GM12873 (cell line): ENCODE measurements around the gene LRRC2.

ENCODE experiments used
- CTCF ChIP-seq: IDR thresholded peaks from 2 replicates; pipeline ENCODE4 v1.5.1; 2012; ENCODE audit warnings: low read depth, mild to moderate bottlenecking, moderate library complexity, low read length, control low read depth; ENCODE audit not compliant: insufficient read depth; ENCODE audit errors: missing control alignments

Gene LRRC2

GRCh38 chr3:46505953-46506352 lies 60.1 kb downstream of the LRRC2 start:
- no peak for TF ChIP-seq CTCF

- TF ChIP-seq CTCF, result no peak
These were observed 61.3 kb downstream of the LRRC2 start for GRCh38 chr3:46504789-46505188.

GRCh38 chr3:46503200-46503874 lies 62.8 kb downstream of the LRRC2 start:
- TF ChIP-seq CTCF, result no peak

DNA sequence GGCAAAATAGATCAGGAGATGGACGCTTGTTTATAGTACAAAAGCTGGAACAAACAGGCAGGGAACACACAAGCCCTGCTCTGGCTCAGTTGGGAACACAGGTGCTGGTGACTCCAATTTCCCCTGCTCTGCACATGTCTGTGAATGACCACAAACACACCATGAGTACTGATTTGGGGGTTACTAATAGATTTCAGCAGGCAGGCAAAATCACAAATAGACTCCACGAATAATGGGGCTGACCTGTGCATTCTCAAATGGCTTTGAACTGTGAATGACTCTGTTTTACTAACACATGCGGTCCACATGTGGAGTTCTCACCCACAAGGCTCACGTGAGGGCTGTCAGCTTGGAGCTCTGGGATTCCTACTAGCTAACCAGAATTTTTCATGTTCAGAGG lies 64.4 kb downstream of the LRRC2 start:
- no peak for TF ChIP-seq CTCF

GRCh38 chr3:46500656-46501635 lies 65.2 kb downstream of the LRRC2 start:
- no peak for TF ChIP-seq CTCF

- TF ChIP-seq CTCF, result no peak
These were observed 67.1 kb downstream of the LRRC2 start for GRCh38 chr3:46498916-46499519.
